GM19238 (cell line): ENCODE data around the gene GRK4.
"Not testable (repeated sequence)": the region's sequence is repeated elsewhere in the genome, so short reads cannot be mapped to it uniquely, and the experiment has no call there.

Source experiments
- DNase-seq: peaks from one replicate; pipeline ENCODE4 v3.0.0; 2011; ENCODE audit warnings: low spot score; ENCODE audit not compliant: insufficient read length

Gene GRK4

DNA sequence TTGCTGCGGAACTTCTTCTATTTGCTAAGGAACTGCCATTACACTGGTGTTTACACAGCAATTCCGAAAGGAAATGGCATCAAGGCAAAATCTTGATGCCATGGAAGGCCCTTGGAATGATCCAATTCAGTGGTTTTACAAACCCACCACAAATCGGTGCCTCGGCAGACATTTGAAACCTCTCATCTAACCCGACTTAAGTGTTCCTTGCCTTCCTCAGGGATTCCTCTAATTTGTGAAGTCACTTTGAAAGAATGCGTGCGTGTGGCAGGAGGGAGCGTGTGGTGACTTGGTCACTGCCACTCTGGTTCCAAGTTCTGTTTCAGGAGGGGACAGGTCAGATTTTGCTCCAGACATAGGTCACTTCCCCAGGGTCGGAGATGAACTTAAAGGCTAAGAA, 4.9 kb upstream of the GRK4 start:
- DNase-seq: no peak

DNA sequence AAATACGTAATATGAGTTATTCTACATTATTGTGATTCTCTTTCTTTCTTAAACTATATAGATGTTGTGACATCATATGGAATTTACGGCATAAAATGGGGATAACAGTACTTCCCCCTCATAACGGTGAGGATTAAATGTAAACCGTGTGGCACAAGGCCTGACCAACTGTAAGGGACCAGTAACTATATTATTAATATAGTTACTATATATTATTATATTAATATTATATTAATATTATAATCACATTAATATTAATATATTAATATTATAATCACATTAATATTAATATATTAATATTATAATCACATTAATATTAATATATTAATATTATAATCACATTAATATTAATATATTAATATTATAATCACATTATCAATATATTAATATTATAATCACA, 2.9 kb upstream of the GRK4 start:
- not testable (repeated sequence) for DNase-seq

DNA sequence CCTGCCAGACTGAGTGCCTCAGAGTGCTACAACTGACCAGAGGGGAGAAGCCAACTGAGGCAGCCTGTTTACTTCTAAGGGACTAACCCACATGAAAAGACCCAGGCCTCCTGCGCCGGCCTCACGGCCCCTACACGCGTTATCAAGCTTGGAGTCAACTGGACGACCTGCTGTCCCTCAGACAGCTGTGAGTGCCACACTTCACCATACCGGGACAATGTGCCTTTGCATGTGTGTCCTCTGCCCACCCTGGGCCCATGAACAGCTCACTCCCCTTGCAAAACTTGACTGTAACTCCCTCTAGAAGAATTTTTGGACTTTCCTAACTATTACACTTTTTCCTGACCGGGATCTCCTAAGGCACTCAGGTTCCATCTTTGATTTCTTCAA, 2.0 kb upstream of the GRK4 start:
- no peak for DNase-seq

DNA sequence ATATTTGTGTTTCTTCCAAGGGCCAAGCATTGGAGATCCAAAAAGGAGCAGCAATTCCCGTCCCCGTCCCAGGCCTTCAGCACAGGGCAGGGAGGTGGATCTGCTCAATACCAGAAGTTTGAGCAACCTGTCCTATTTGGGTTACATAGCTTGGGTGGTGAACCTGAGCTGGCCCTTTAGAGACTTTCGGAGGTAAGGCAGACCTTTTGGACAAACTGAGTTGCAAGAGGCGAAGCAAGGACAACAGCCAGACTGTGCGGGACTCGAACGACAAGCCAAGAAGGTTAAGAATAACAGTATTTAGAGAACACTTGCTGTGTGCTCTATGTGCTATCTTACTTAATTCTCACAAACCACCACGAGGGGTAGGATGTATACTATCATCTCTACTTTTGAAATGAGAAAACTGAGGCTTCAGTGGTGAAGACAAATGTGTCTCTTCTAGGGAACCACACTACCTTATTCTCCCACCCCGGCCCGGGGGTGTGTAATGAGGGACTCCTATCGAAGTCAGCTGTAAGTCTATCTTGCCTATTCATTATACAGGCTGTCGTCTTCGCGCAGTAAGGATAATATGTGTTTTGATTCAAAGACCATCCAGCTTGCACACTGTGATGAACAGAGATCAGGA, 1.4 kb upstream of the GRK4 start:
- DNase-seq: no peak

DNA sequence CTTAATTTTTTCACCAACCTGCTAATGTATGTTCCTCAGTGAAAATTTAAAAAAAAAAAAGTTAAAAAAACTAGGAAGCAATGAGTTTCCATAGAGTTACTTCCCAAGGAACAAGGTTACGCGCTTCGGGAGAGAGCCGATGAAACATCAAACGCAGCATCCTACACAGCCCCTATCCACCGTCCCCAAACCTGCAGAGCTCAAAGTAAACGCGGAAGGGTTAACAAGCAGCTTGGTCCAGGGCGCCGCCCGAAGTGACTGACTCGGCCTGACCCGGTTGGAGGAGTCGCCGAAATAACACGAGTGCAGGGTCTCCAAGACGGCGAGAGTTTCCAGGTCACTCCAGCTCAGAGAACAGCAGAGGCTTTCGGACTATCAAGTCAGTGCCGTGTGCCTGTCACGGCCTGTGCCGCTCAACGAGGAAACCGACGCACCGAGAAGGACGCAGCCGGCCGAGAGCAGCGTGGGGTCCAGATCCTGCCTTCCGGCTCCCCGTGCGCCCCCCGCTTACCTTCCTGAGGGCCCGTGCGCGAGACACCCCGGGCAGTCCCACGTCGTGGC, 677 bp upstream of the GRK4 start:
- peak; percentile 34 for DNase-seq

DNA sequence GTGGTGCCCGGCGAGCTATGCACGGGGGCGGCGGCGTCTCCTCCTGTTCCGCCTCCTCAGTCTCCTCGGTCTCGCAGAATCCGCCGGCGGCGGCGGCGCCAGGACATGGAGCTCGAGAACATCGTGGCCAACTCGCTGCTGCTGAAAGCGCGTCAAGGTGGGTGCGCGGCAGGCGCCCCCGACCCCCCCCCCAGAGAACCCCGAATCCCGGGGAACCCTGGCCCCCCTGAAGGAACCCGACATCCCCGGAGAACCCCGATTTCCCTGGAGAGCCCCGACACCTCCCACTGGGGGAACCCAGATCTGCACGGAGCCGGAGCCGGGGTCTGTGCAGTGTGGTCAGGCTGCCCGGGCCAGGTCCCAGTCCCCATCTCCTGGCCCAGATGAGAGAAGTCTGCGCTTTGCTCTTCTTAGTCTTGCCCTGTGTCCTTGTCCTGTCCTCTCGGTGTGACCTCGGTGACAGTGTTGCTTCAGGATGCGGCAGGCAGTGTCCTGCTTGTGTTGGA, 648 bp downstream of the GRK4 start:
- no peak for DNase-seq

DNA sequence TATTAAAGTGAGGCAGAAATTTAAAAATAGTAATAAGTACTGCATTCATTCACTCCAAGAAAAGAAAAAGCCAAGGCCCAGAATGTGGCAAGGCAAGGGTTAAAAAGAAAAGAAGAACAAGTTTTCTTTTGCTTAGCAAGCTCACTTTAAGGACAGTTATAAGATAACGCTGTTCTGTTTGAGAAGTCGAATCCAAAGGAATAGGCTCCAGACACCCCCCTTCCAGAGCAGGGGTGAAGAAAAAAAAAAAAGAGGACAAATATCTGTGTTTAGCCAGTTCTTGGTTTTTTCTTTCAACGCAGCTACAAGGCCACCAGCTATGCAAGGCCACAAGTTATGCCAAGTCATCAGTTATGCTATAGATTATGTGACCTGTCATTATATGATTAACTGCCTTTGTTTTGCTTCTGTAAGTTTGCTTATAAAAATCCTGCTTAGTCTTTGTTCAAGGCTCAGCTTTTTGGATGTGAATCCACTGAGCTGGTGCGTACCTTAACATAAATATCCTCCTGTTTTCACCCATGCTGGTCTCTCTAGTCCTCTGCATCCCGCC, 1.4 kb downstream of the GRK4 start:
- no peak for DNase-seq

DNA sequence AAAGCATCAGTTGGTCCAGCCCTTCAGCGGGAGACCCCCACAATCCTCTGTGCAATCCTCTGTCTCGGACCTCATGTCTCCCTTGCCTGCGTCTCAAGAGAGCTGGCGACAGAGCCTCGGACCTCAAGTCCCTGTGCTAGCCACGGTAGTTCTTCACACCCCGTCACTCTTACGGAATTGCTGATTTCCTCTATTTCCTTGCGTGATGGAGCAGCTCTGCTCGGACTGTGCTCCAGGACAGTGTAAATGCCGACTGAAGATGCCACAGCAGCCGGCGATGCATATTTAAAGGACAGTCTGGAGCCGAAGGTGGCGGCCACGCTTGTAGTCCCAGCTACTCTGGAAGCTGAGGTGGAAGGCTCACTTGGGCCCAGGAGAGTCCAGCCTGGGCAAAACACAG, 1.9 kb downstream of the GRK4 start:
- DNase-seq: no peak

DNA sequence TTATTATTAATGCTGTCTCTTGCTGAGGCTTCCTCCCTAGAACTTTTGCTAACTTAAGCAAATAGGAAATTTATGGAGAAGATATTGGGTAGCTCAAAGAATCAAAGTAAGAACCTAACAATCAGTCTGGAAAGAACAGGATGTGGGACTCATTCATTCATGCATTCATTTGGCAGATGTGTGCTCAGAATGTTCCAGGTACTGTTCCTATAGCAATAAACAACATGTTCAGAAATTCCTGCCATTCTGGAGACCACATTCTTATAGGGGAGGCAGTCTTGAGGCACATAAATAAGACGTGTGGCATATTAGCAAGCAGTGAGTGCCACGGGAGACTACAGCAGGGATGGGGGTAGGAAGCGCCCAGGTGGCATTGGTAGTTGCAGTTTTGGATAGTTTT, 5.0 kb downstream of the GRK4 start:
- no peak for DNase-seq

DNA sequence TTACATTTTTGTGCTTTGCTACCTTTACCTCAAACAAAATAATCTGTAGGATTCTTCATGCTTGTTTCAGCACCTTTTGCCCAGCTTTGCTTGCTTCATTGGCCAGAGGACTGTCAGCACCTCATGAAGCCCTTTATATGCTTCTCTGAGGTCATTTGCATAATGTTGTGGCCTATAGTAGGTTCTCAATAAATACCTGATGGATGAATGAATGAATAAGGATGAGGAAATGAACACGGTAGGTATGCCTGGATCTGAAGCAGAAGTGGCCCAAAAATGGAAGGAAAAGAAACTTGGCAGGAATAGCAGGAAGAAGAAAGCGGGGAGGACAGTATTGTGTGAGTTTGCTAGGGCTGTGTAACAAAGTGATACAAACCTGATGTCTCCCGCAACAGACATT, 7.9 kb downstream of the GRK4 start:
- no peak for DNase-seq

DNA sequence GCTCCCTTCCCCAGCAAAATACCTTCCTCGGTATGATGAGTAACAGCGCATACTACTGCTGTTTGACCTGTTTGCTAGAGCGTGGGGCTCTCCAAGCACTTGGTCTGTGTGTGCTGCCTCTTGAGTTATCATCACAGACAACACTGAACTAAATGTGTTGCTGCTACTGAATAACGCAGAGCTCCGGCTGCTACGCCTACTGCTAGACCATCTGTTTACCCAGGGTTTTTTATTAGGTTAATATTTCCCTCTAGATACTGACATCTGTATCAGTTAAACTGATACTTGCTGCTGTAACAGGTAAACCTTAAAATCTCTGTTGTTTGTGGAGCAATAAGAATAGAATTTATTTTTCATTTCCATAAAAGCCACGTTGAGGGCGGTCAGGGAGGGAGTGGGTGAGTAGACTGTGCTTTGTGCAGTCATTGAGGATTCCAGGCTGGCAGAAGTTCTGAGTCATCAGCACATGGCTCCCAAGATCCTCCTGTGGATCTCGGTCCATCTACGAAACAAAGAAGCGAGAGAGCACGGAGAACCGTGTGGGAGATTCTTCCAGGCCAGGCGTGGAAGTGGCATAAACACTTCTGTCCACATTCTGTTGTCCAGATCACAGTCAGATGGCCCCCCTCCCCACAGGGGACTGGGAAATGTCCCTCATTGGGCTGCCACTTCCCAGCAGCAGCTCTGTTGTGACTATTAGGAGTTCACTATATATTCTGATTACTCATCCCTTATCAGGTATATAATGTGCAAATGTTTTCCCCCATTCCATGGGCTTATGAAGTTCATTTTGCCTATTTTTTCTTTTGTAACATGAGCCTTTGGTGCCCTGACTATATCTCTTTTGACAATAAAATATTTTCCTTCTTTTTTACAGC, 14.1 kb downstream of the GRK4 start:
- no peak for DNase-seq

DNA sequence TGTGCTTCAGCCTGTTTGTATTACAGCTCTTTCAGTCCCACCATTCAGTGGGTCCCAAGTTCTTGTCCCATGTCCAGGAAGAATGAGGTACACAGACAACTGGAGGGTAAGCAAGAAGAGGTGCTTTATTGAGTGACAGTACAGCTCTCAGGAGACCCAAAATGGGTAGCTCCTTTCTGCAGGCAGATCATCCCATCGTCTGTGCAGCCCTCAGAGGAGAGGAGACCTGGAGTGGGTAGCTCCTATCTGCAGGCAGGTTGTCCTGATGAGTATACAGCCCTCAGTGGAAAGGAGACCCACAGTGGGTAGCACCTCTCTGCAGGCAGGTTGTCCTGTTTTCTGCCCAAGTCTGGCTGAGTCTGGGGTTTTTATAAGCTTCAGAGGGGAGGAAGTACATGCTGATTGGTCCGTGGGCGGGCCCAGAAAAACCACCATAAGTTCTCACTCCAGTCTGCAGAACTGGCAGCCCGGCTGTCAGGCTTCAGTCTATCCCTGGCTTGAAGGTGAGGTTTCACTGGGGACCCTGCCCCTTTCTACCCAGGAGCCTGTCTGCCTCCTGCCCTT, 18.0 kb downstream of the GRK4 start:
- DNase-seq: no peak

DNA sequence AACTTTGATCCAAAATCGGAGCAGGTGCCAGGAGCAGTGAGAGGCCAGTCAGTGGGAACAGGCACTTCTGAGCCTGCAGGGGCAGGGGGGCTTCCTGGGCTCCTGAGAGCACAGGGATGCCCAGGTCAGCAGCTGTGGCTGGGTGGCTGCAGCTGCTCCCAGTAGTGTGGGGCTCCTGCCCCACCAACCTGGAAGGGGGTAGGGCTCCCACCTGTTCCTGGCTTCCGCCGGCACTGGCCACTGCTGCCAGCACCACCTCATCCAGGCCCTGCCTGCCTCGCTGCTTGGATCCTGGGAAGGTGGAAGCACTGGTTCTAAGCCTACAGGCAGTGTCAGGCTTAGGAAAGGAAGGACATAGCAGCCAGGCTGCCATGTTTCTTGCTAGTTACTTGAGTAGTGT, 18.6 kb downstream of the GRK4 start:
- no peak for DNase-seq

DNA sequence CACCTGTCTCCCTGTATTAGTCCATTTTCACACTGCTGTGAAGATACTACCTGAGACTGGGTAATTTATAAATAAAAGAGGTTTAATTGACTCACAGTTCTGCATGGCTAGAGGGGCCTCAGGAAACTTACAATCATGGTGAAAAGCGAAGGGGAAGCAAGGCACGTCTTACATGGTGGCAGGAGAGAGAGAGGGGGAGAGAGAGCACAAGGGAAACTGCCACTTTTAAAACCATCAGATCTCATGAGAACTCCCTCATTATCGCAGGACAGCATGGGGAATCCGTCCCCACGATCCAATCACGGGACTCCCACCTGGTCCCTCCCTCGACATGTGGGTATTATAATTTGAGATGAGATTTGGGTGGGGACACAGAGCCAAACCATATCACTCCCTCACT, 20.3 kb downstream of the GRK4 start:
- DNase-seq: not testable (repeated sequence)

DNA sequence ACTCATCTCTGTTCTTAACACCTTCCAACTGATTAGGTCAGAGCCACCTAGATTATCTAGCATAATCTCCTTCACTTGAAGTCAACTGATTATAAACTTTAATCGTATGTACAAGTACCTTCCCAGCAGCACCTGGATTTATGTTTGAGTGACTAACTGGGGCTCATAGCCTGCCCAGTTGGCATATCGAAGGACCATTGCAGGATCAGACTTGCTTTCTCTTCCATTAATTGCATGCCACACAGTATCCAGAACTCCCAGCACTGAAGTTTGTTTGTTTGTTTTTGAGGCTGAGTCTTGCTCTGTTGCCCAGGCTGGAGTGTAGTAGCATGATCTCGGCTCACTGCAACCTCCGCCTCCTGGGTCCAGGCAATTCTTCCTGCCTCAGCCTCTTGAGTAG, 27.9 kb downstream of the GRK4 start:
- DNase-seq: no peak

DNA sequence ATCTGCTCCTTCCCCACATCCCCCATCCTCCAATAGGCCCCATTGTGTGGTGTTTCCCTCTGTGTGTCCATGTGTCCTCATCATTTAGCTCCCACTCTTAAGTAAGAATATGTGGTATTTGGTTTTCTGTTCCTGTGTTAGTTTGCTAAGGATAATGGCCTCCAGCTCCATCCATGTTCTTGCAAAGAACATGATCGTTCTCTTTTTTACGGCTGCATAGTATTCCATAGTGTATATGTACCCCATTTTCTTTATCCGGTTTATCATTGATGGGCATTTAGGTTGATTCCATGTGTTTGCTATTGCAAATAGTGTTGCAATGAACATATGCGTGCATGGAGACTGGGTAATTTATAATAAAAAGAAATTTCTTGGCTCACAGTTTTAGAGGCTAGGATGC, 31.5 kb downstream of the GRK4 start:
- DNase-seq: no peak

DNA sequence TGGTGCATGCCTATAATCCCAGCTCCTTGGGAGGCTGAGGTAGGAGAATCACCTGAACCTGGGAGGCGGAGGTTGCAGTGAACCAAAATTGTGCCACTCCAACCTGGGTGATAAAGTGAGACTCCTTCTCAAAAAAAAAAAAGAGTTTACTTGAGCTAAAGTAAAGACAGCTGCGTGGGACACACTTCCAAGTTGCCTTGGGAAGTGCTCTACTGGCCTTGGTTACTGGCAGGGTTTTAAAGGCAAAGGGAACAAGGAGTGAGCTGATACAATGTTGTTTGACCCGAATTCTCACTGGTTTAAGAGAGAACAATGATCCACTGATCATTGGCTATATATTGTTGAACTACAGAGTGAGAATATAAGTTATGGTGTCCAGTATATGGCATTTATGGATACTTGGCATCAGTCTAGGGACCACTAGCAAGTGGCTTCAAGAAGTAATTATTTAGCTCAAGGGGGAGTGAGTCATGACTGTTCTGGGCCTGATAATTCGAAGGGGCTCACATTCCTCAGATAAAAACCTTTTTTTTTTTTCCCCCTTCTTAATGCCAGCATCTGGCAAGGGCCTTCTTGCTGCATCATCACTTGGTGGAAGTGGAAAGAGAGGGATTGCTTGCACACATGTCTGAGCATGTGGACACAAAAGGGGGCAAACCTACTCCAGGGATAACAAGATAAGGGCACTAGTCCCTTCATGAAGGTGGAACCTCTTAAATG, 32.3 kb downstream of the GRK4 start:
- no peak for DNase-seq

DNA sequence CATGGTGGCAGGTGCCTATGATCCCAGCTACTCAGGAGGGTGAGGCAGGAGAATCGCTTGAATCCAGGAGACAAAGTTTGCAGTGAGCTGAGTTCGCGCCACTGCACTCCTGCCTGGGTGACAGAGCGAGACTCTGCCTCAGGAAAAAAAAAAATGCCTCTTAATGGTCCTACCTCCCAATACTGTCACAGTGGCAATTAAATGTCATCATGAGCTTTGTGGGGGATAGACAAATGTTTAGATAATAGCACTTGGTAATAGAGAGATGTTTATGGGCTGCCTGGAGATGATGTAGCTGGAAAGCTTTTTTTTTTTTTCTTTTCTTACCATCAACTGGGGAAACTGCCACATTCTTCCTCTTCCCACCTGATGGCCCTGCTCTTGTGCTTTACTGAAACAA, 33.0 kb downstream of the GRK4 start:
- DNase-seq: no peak

DNA sequence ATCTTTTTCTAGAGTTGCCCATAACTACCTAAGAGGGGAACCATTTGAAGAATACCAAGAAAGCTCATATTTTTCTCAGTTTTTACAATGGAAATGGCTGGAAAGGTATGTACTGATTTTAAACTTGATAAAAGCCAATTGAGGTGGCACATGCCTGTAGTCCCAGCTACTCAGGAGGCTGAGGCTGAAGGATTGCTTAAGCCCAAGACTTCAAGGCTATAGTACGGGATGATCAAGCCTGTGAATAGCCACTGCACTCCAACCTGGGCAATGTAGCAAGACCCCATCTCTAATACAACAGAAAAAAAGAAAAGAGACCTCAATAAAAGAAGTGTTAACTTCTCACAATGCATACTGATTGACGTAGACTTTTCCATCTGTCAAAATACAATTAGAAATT, 44.4 kb downstream of the GRK4 start:
- DNase-seq: no peak

DNA sequence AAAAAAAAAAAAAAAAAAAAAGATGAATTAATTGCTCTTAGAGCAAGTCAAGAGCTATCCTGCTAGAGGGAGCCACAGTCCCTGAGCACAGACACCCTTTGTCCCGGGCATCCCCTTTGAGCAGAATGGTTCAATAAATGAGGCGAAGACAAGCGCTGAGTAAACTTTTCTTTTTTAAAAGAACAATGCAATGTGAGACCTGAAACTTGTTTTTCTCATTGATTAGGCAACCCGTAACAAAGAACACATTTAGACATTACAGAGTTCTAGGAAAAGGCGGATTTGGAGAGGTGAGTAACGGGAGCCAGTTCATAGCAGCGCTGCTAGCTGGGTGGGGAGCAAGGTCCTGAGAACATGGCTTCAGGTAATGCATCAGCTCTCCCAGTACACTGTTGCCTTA, 46.1 kb downstream of the GRK4 start:
- no peak for DNase-seq

DNA sequence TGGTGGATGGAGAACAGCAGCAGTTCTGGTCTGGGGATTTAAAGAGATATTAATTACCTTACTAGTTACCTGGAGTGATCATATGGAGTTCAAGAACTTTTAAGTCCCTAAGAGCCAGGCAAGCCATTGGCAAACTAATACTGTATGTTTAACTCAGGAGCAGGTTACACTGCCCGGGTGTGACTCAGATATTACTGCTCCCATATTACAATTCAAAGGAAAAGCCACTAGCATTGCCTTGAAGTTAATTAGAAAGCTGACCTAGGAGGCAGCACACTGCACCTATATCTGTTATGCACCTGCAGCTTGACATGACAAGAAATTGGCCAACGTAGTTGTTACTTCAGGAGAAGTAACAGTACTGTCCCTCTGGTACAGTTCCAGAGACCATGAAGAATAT, 47.2 kb downstream of the GRK4 start:
- DNase-seq: no peak
